Lower lobe of right lung (tissue), 2 donors: ENCODE data around the gene ANKDD1B. TPM values are rescaled to one million over a fixed set of nuclear protein-coding genes. Genes with fewer than 3 reads are reported as not detected.

ENCODE experiments used
- ATAC-seq, 2 donors: fragments of 200-7000 bp; cut with Tn5 transposase; one replicate each; pipeline ENCODE4 v1.9.1; 2020 to 2022; ENCODE audit warnings: mild to moderate bottlenecking in 2 of 2, moderate library complexity in 2 of 2
- DNase-seq: peaks from one replicate; pipeline ENCODE4 v3.0.0-alpha.2; 2020
- H3K27ac ChIP-seq: fragments of 200-600 bp; one replicate; pipeline ENCODE4 v1.8.0; 2022
- H3K27me3 ChIP-seq: fragments of 200-600 bp; one replicate; pipeline ENCODE4 v1.8.0; 2022; ENCODE audit warnings: low read depth
- H3K36me3 ChIP-seq: fragments of 200-600 bp; one replicate; pipeline ENCODE4 v1.8.0; 2022; ENCODE audit warnings: mild to moderate bottlenecking
- H3K4me1 ChIP-seq: fragments of 200-600 bp; one replicate; pipeline ENCODE4 v1.8.0; 2022
- H3K4me3 ChIP-seq: fragments of 200-600 bp; one replicate; pipeline ENCODE4 v1.8.0; 2022; ENCODE audit warnings: mild to moderate bottlenecking
- H3K9me3 ChIP-seq: fragments of 200-600 bp; one replicate; pipeline ENCODE4 v1.8.0; 2022
- CTCF ChIP-seq: fragments of 200-600 bp; IDR thresholded peaks from one replicate; pipeline ENCODE4 v1.8.0; 2022; ENCODE audit warnings: antibody characterized with exemption, mild to moderate bottlenecking
- intact Hi-C: fragments of 100-400 bp; cut with DNase I; formaldehyde crosslinking; loops from one replicate; pipeline ENCODE4 v1.11.0; 2022
- total RNA-seq: library from RNA; stranded (reverse); fragmentation: NEBNext Ultra II Directional; extraction: Animal tissue kit (Norgen Biotek cat#: 25700); gene quantifications from one replicate; pipeline ENCODE4 v1.2.1, GENCODE V29; 2021
- donor health status: DM: no; HTN: yes; CAD: no; lungs with severe emphysema.

Gene ANKDD1B
- total RNA-seq, 1 donor from 2014 or later, result 4.3 TPM

GRCh38 chr5:75626959-75627358 is 15.7 kb downstream of the ANKDD1B start:
- Histone ChIP-seq H3K4me1 (peaks cover 10% of the 10 kb centered on the region), H3K4me3 (no peak overlapping the region), H3K9me3 (no peaks in the 10 kb centered on the region), H3K27ac (no peak overlapping the region), H3K36me3 (no peaks in the 10 kb centered on the region), H3K27me3 (no peaks in the 10 kb centered on the region)
- intact Hi-C loops, result no loop called here
- TF ChIP-seq CTCF, result no peak
- ATAC-seq, result no peak
- DNase-seq, result no peak

- intact Hi-C loops, result no loop called here
- no peak for TF ChIP-seq CTCF
- H3K27ac ChIP-seq, result no peak overlapping the region
These were observed 16.5 kb downstream of the ANKDD1B start for GRCh38 chr5:75627801-75628200.

GRCh38 chr5:75630875-75631274 is 19.6 kb downstream of the ANKDD1B start:
- Histone ChIP-seq H3K27ac (no peak overlapping the region), H3K36me3 (no peaks in the 10 kb centered on the region), H3K4me1 (no peaks in the 10 kb centered on the region), H3K27me3 (no peaks in the 10 kb centered on the region), H3K9me3 (no peaks in the 10 kb centered on the region), H3K4me3 (no peak overlapping the region)
- no peak for TF ChIP-seq CTCF
- no peak for ATAC-seq
- no peak for DNase-seq
- intact Hi-C loops, result no loop called here

More at GRCh38 chr5:75627801-75628200, 16.5 kb downstream of the ANKDD1B start:
- Histone ChIP-seq H3K9me3 (no peaks in the 10 kb centered on the region), H3K4me1 (peaks cover 10% of the 10 kb centered on the region), H3K36me3 (no peaks in the 10 kb centered on the region), H3K4me3 (no peak overlapping the region), H3K27me3 (no peaks in the 10 kb centered on the region)
- ATAC-seq, result no peak
- no peak for DNase-seq

GRCh38 chr5:75632321-75632720 is 21.1 kb downstream of the ANKDD1B start:
- no peaks in the 10 kb centered on the region for H3K9me3 ChIP-seq
- DNase-seq (no peak), ATAC-seq (no peak)
- no peaks in the 10 kb centered on the region for H3K4me1 ChIP-seq
- no peaks in the 10 kb centered on the region for H3K36me3 ChIP-seq
- no peak for TF ChIP-seq CTCF
- no peak overlapping the region for H3K4me3 ChIP-seq
- no peak overlapping the region for H3K27ac ChIP-seq
- no peaks in the 10 kb centered on the region for H3K27me3 ChIP-seq
- intact Hi-C loops, result no loop called here

GRCh38 chr5:75637949-75638348 is 26.7 kb downstream of the ANKDD1B start:
- no peak for DNase-seq
- no peaks in the 10 kb centered on the region for H3K4me1 ChIP-seq
- ATAC-seq, result no peak
- H3K27me3 ChIP-seq, result no peaks in the 10 kb centered on the region
- intact Hi-C loops, result no loop called here
- no peak overlapping the region for H3K27ac ChIP-seq
- no peaks in the 10 kb centered on the region for H3K36me3 ChIP-seq
- no peak overlapping the region for H3K4me3 ChIP-seq
- TF ChIP-seq CTCF, result no peak
- no peaks in the 10 kb centered on the region for H3K9me3 ChIP-seq
